ENCODE data around the gene CCDC122. TPM values are rescaled to one million over a fixed set of nuclear protein-coding genes. Genes with fewer than 3 reads are reported as not detected.

CCDC122 gene
- polyA plus RNA-seq, 2 of the 4 experiments (the other 2 are of a cell fraction) = 2.6 to 4.3 TPM

DNA sequence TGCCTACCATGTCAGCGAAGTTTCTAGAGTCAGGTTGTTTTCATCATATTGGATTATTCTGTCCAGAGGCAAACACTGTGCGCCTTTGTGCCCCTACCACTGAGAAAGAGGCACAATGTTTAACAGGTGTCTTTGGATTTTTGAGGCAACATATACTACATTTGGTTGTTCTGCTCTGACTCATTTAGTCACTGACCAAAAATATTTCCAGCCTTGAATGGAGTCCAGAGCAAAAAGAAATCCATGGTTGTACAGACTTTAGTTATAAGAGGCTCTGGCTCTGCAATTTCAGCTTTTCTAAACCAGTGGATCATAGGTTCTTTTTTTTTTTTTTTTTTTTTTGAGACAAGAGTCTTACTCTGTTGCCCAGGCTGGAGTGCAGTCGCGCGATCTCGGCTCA is 35.9 kb upstream of the CCDC122 start:
- H3K4me3 ChIP-seq = no peak overlapping the region
- DNase-seq (ENCODE audit: low read depth in 1 of 2, low spot score in 1 of 2) (no peak), ATAC-seq (no peak), FAIRE-seq (no peak)
- ChIA-PET POLR2A (no interaction called here), CTCF (interaction anchor here (1.3 kb wide), 1 partner anchor 9 kb away, joined by 5 read pairs; no protein-coding TSS in a partner anchor)
- 95% methylated on average over 6 of the region's 6 CpGs for WGBS (ENCODE audit: missing lambda C conversion rate)
- peaks cover 6% of the 10 kb centered on the region; the same call in 1 of the 3 replicates for H3K4me1 ChIP-seq
- H3K9me3 ChIP-seq = no peaks in the 10 kb centered on the region
- H3K4me2 ChIP-seq = no peak overlapping the region
- TF ChIP-seq CHD4 (IDR thresholded peaks at IDR 0.05; ENCODE audit: borderline replicate concordance) (no peak), ESRRA (IDR thresholded peaks at IDR 0.05; ENCODE audit: borderline replicate concordance, low read length) (no peak), NR3C1 (IDR thresholded peaks at IDR 0.05) (no peak), CHD2 (IDR thresholded peaks at IDR 0.05; ENCODE audit: low read length, partially characterized antibody) (no peak), SMC3 (IDR thresholded peaks at IDR 0.05) (no peak), ZNF302 (CRISPR knock-in tag; IDR thresholded peaks at IDR 0.05) (no peak)
- TF ChIP-seq, protein P1, sequence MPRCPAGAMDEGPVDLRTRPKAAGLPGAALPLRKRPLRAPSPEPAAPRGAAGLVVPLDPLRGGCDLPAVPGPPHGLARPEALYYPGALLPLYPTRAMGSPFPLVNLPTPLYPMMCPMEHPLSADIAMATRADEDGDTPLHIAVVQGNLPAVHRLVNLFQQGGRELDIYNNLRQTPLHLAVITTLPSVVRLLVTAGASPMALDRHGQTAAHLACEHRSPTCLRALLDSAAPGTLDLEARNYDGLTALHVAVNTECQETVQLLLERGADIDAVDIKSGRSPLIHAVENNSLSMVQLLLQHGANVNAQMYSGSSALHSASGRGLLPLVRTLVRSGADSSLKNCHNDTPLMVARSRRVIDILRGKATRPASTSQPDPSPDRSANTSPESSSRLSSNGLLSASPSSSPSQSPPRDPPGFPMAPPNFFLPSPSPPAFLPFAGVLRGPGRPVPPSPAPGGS (IDR thresholded peaks at IDR 0.05) = no peak
- H3K27ac ChIP-seq = no peak overlapping the region

DNA sequence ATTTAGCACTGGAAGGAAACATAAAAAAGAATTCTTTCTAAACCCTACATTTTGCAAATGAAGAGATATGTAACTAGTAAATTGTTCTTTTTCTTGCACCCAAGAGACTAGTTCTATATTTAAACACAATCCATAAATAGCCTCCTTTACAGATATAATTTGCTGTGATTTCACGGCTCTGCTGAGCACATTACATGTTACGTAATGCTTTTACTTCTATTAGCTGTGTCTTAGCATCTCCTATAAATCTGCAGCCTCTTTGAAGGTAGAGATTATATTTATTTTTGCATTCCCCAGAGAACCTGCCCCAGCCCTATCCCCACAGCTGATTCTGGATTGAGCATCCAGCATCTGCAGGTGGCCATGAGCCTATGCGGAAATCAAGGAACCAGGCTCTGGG is 32.3 kb upstream of the CCDC122 start:
- TF ChIP-seq, protein P2, sequence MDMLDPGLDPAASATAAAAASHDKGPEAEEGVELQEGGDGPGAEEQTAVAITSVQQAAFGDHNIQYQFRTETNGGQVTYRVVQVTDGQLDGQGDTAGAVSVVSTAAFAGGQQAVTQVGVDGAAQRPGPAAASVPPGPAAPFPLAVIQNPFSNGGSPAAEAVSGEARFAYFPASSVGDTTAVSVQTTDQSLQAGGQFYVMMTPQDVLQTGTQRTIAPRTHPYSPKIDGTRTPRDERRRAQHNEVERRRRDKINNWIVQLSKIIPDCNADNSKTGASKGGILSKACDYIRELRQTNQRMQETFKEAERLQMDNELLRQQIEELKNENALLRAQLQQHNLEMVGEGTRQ (IDR thresholded peaks at IDR 0.05) = no peak
- TF ChIP-seq KDM5A (IDR thresholded peaks at IDR 0.05) (no peak), FOXS1 (CRISPR knock-in tag; IDR thresholded peaks at IDR 0.05) (no peak), RFX5 (IDR thresholded peaks at IDR 0.05) (no peak), MYC (IDR thresholded peaks at IDR 0.05; ENCODE audit: borderline replicate concordance, low read length) (no peak), ZNF302 (CRISPR knock-in tag; IDR thresholded peaks at IDR 0.05) (no peak), EP300 (IDR thresholded peaks at IDR 0.05) (no peak), CEBPB (IDR thresholded peaks at IDR 0.05) (no peak), EHF (CRISPR knock-in tag; IDR thresholded peaks at IDR 0.05) (no peak)
- TF ChIP-seq, protein P3, sequence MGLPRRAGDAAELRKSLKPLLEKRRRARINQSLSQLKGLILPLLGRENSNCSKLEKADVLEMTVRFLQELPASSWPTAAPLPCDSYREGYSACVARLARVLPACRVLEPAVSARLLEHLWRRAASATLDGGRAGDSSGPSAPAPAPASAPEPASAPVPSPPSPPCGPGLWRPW (IDR thresholded peaks at IDR 0.05) = no peak
- TF ChIP-seq, protein P4, sequence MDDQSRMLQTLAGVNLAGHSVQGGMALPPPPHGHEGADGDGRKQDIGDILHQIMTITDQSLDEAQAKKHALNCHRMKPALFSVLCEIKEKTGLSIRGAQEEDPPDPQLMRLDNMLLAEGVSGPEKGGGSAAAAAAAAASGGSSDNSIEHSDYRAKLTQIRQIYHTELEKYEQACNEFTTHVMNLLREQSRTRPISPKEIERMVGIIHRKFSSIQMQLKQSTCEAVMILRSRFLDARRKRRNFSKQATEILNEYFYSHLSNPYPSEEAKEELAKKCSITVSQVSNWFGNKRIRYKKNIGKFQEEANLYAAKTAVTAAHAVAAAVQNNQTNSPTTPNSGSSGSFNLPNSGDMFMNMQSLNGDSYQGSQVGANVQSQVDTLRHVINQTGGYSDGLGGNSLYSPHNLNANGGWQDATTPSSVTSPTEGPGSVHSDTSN (IDR thresholded peaks at IDR 0.05) = no peak
- H3K4me2 ChIP-seq = no peak overlapping the region
- H3K4me1 ChIP-seq = peaks cover 29% of the 10 kb centered on the region
- H3K9me3 ChIP-seq = no peaks in the 10 kb centered on the region
- no peak overlapping the region for H3K27ac ChIP-seq
- no peak for DNase-seq (ENCODE audit: low read depth in 1 of 2, low spot score in 1 of 2)
- ChIA-PET POLR2A (interaction anchor here (2.0 kb wide), 1 partner anchor 525 kb away, joined by 8 read pairs; no protein-coding TSS in a partner anchor), CTCF (interaction anchor here (1.0 to 1.6 kb wide), 2 partner anchors 136 to 523 kb away, joined by 3 read pairs; no protein-coding TSS in a partner anchor)
- no peak overlapping the region for H3K4me3 ChIP-seq
- ATAC-seq = no peak
- no peak for FAIRE-seq
- 96% methylated on average over 3 of the region's 3 CpGs for WGBS (ENCODE audit: missing lambda C conversion rate)

DNA sequence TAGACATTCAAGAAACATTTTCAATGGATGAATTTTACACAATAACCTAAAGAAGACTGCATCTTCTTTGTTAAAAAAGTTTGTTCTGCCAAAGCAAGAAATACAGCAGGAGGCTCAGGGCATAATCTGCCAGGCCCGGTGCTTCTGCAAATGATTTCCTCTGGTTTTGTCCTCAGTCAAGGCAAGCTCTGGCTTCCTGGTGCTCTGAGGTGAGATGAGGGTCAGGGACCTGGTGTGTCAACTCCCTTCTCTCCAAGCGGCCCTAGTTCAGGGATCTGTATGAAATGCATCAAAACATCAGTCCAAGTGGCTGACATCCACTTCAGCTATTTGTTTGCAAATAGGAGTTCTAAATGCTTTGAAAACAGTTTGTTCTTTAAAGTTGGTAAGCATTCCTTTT is 31.7 kb upstream of the CCDC122 start:
- Histone ChIP-seq H3K4me3 (no peak overlapping the region), H3K4me1 (peaks cover 29% of the 10 kb centered on the region), H3K27ac (peak overlapping the region in 1 of 2 experiments; percentile 54; a peak in 2 of 6 replicates), H3K9me3 (no peaks in the 10 kb centered on the region), H3K4me2 (no peak overlapping the region)
- ATAC-seq (no peak), FAIRE-seq (no peak), DNase-seq (ENCODE audit: low read depth in 1 of 2, low spot score in 1 of 2) (no peak)
- TF ChIP-seq KDM5A (IDR thresholded peaks at IDR 0.05) = no peak
- TF ChIP-seq HOXB13 (CRISPR knock-in tag; IDR thresholded peaks at IDR 0.05; ENCODE audit: low read depth) = no peak
- no peak for TF ChIP-seq NR3C1 (IDR thresholded peaks at IDR 0.05)
- TF ChIP-seq HOXB5 (CRISPR knock-in tag; IDR thresholded peaks at IDR 0.05) = no peak
- TF ChIP-seq RCOR1 (IDR thresholded peaks at IDR 0.05; ENCODE audit: low read depth, low read length) = no peak
- TF ChIP-seq, protein P3 (IDR thresholded peaks at IDR 0.05) = no peak
- TF ChIP-seq, protein P5, sequence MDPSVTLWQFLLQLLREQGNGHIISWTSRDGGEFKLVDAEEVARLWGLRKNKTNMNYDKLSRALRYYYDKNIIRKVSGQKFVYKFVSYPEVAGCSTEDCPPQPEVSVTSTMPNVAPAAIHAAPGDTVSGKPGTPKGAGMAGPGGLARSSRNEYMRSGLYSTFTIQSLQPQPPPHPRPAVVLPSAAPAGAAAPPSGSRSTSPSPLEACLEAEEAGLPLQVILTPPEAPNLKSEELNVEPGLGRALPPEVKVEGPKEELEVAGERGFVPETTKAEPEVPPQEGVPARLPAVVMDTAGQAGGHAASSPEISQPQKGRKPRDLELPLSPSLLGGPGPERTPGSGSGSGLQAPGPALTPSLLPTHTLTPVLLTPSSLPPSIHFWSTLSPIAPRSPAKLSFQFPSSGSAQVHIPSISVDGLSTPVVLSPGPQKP (IDR thresholded peaks at IDR 0.05; ENCODE audit: low read depth, low read length) = no peak
- TF ChIP-seq, protein P6, sequence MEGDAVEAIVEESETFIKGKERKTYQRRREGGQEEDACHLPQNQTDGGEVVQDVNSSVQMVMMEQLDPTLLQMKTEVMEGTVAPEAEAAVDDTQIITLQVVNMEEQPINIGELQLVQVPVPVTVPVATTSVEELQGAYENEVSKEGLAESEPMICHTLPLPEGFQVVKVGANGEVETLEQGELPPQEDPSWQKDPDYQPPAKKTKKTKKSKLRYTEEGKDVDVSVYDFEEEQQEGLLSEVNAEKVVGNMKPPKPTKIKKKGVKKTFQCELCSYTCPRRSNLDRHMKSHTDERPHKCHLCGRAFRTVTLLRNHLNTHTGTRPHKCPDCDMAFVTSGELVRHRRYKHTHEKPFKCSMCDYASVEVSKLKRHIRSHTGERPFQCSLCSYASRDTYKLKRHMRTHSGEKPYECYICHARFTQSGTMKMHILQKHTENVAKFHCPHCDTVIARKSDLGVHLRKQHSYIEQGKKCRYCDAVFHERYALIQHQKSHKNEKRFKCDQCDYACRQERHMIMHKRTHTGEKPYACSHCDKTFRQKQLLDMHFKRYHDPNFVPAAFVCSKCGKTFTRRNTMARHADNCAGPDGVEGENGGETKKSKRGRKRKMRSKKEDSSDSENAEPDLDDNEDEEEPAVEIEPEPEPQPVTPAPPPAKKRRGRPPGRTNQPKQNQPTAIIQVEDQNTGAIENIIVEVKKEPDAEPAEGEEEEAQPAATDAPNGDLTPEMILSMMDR (IDR thresholded peaks at IDR 0.05) = no peak
- no peak for TF ChIP-seq JUN (IDR thresholded peaks at IDR 0.05)
- no peak for TF ChIP-seq BHLHE40 (IDR thresholded peaks at IDR 0.05; ENCODE audit: low read depth, low read length)
- no peak for TF ChIP-seq EHF (CRISPR knock-in tag; IDR thresholded peaks at IDR 0.05)
- TF ChIP-seq KDM1A (IDR thresholded peaks at IDR 0.05; ENCODE audit: low read depth) = no peak
- no peak for TF ChIP-seq RAD21 (conservative IDR thresholded peaks at IDR 0.05 in 1 of 2, IDR thresholded peaks at IDR 0.05 in 1 of 2)
- no peak for TF ChIP-seq MAZ (IDR thresholded peaks at IDR 0.05; ENCODE audit: borderline replicate concordance, low read depth, low read length)
- TF ChIP-seq JUNB (IDR thresholded peaks at IDR 0.05) = no peak
- no peak for TF ChIP-seq CEBPB (IDR thresholded peaks at IDR 0.05)
- ChIA-PET POLR2A (interaction anchor here (2.0 kb wide), 1 partner anchor 526 kb away, joined by 8 read pairs; no protein-coding TSS in a partner anchor), CTCF (interaction anchor here (1.0 to 1.6 kb wide), 2 partner anchors 137 to 524 kb away, joined by 3 read pairs; no protein-coding TSS in a partner anchor)
- 35% methylated on average over 2 of the region's 2 CpGs for WGBS (ENCODE audit: missing lambda C conversion rate)

Measured in A549 (cell line).